Testis (tissue), 2 donors: Measurements from ENCODE around the gene ADRA2B.

Source experiments
- POLR2A ChIP-seq: fragments of 450-650 bp; IDR thresholded peaks from one replicate; pipeline ENCODE4 v1.6.1; 2017; ENCODE audit warnings: antibody characterized with exemption, mild to moderate bottlenecking, moderate library complexity
- TF ChIP-seq, protein P1 (sequence below), 3 experiments: fragments of 450-650 bp in 2 of 3; fragments of 200-600 bp in 1 of 3; sonication (generic) in 1 of 3; IDR thresholded peaks; one replicate each; pipeline ENCODE4 v1.5.1; 2016 to 2019; ENCODE audit warnings: antibody characterized with exemption in 3 of 3, mild to moderate bottlenecking in 2 of 3, moderate library complexity in 1 of 3

DNA sequence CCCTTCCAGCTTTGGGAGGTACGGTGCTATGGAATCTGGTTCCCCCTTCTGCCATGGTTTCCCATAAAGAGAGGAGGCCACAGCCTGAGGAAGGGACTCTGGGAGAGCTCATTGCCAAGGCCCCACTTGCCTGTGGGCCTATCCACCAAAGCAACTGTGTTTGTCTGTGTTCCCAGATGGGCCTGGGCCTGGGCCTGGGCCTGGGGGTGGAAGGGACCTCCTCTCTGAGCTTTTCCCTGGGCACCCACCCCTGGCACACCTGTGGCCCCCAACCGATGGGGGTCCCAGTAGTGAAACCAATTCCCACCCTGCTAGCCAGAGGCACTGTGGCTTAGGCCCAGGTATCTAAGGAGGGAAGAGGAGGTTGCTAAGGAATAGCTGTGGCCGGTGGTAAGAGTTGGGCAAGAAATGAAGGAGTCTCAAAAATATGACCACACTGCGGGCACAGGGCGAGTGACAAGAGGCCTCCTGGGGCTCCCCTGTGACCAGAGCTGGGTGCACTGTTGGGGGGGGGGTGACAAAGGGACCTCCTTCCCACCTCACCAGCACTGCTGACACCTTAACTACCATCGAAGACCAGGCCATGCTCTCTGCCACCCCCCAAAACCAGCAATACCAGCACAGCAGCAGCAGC lies 33.8 kb upstream of the ADRA2B start:
- TF ChIP-seq POLR2A, result no peak
- TF ChIP-seq, protein P1, sequence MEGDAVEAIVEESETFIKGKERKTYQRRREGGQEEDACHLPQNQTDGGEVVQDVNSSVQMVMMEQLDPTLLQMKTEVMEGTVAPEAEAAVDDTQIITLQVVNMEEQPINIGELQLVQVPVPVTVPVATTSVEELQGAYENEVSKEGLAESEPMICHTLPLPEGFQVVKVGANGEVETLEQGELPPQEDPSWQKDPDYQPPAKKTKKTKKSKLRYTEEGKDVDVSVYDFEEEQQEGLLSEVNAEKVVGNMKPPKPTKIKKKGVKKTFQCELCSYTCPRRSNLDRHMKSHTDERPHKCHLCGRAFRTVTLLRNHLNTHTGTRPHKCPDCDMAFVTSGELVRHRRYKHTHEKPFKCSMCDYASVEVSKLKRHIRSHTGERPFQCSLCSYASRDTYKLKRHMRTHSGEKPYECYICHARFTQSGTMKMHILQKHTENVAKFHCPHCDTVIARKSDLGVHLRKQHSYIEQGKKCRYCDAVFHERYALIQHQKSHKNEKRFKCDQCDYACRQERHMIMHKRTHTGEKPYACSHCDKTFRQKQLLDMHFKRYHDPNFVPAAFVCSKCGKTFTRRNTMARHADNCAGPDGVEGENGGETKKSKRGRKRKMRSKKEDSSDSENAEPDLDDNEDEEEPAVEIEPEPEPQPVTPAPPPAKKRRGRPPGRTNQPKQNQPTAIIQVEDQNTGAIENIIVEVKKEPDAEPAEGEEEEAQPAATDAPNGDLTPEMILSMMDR (IDR thresholded peaks at IDR 0.05), result no peak
